Ramos (cell line): ENCODE data around the gene PLA2G7.
"Not testable (repeated sequence)": the region's sequence is repeated elsewhere in the genome, so short reads cannot be mapped to it uniquely, and the experiment has no call there.

Source experiments
- in situ Hi-C: fragments of 300-500 bp; cut with MboI; formaldehyde crosslinking; loops from one replicate; pipeline ENCODE4 v1.14.3; 2022; ENCODE audit warnings: low sequenced_read_pairs; ENCODE audit not compliant: unreplicated experiment

Gene PLA2G7

DNA sequence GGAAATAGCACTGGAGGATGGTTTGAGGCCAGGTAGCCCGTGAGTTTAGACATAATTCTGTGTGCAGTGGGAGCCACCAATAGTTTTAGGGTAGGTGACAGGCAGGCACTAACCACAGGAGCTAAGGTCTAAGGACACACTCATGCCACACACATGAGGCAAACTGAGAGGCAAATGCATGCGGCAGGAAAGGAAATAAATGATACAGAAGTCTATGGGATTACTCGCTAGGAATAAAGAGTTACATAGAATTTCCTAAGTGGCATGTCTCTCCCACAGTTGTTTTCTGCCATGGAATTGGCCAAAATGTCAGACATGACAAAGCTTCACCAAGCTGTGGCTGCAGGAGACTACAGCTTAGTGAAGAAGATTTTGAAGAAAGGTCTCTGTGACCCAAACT is 16.5 kb upstream of the PLA2G7 start:
- in situ Hi-C loops: no loop called here

DNA sequence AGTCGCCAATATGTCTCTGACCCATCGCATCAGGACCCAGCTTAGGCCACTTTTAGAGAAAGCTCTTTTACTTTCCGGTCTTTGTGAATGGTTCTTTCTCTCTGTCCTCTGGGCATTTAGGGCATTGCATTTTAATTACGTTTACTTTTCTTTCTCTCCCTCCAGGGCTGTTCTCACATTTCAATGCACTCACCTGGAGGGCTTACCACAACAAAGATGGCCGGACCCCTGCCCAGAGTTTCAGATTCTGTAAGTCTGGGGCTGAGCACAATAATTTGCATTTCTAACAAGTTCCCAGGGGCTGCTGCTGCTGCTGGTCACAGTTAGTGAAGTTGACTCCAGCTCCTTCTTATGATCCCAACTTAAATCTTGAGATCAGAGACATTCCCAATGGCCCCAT is 14.6 kb upstream of the PLA2G7 start:
- in situ Hi-C loops: no loop called here

- in situ Hi-C loops: no loop called here
Measured at GRCh38 chr6:46748940-46749503, 13.8 kb upstream of the PLA2G7 start.

DNA sequence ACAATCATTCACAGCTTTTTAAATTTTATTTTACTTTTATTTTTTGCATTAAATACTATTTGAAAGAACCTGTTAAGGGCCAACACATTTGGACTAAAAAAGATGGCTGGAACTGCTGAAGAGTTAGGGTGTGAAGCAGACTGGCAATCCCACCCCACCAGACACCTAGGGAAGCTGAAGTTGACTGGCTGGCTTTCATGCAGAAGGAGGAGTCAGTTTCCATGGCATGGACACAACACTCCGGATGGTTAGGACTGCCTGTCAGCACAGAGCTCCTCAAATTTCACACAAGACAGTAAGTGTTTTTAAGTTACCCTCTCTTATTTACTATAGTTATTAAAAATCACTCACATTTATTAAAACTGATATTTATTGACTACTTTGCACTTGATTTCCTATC is 11.5 kb upstream of the PLA2G7 start, which contains the start of gene ANKRD66:
Gene ANKRD66, plus strand, starts transcription at position 238 of the 400 bp plus-strand sequence. CDS start 5,016 bp downstream, outside the sequence.
- in situ Hi-C loops: no loop called here

DNA sequence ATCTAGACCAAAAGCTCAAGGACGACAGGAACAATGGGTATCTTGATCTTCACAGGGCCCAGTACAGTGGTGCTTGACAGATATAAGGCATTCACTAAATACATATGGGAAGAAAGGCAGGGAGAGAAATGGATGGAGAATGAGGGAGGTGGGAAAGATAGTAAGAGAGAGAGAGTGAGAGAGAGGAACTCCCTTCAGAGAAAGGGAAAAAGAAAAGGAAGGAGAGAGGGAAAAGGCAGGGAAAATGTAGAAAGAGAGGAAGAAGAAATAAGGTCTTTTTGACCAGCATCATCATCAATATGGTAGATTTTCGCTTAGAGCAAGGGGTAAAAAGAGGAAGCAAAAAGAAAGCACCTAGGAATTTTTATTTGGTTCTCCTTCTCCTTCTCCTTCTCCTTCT is 10.8 kb upstream of the PLA2G7 start:
- in situ Hi-C loops: no loop called here

DNA sequence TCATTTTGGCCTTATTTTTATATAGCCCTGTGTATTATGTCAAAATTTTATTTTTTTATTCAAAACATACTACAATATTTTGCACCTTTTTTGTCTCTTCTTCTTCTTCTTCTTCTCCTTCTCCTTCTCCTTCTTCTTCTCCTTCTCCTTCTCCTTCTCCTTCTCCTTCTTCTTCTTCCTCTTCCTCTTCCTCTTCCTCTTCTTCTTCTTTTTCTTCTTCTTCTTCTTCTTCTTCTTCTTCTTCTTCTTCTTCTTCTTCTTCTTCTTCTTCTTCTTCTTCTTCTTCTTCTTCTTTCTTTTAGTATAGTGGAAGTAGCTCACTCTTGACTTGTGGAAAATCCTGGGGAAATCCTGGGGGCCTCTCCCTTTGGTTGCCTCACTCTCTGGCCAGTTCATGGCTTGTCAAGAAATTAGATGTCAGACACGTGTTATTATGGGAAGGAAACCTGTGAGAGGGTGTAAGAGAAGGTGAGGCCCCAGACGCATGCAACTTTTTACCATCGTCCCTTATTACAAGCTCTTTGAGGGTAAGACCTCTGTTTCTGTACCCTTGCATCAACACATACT is 9.1 kb upstream of the PLA2G7 start:
- in situ Hi-C loops: not testable (repeated sequence)

GRCh38 chr6:46743425-46744158 is 8.4 kb upstream of the PLA2G7 start:
- in situ Hi-C loops: no loop called here

- in situ Hi-C loops: no loop called here
Measured at GRCh38 chr6:46741910-46742309, 6.7 kb upstream of the PLA2G7 start.

DNA sequence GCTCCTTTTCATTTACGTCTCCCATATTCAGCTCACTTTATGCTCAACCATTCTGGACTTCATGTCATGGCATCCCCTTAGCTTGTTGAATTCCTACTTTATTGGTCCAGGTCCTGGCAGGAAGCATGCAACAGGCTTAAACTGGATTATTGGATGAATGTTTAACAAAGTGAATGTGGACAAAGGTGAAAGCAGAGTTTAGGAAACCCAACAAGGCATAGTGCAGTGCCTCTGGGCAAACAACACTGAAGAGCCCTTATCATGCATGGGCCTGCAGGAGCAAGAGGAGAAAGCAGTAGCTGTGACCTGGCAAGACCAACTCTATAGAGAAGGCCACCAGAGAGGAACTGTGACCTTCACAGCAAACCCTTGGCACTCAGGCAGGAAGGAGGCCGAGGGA is 6.3 kb upstream of the PLA2G7 start:
- in situ Hi-C loops: no loop called here

- in situ Hi-C loops: no loop called here
Measured at GRCh38 chr6:46736906-46737305, 1.7 kb upstream of the PLA2G7 start.

- in situ Hi-C loops: no loop called here
Measured at GRCh38 chr6:46735720-46736031, 501 bp upstream of the PLA2G7 start.

- in situ Hi-C loops: no loop called here
Measured at GRCh38 chr6:46733341-46733801, 1.8 kb downstream of the PLA2G7 start.

DNA sequence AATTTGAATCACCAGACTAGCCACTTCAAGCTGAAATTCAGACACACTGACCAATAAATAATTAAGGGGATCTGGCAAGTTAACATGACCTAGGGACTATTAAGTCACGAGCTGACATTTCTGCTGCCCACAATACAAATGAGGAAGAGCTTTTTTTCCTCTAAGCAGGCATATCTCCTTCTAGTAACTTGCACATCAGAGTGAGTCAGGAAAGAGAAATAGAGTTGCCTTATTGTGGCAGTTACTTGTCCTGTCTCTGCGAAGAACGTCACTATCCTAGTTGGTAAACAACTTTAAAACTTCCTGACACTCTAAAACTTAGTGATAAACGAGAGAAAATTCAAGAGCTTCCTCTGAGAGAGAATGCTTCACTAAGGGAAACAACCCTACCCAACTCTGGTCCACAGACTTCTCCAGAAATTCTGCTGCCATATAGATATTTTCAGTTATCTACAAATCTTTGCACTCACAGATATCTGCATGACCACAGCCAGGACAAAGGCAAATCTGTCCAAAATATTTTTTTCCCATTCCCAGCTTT is 4.2 kb downstream of the PLA2G7 start:
- in situ Hi-C loops: no loop called here

DNA sequence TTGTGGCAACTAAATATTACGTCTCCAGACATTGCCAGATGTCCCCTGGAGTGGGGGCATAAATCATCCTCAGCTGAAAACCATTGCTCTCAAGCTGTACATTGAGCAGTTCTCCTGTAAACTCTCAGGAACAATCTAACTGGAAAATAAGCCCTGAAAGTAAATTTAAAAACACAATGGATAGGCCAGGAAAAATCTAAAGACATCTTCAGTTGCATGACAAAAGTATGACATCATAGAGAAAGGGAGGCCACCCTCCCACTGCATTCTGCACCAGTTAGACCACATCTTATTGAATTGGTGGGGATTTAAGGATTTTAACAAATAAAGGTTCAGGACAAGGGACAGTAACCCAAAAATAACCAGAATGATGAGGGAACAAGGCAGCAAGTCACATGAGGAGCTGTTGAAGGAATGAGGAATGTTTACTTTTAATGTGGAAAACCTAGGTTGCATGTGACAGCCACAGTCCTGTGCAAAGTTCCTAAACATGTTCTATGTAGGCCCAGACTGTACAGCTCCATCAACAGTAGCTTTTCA is 5.3 kb downstream of the PLA2G7 start:
- in situ Hi-C loops: no loop called here

GRCh38 chr6:46720401-46720800 is 14.8 kb downstream of the PLA2G7 start:
- in situ Hi-C loops: no loop called here

DNA sequence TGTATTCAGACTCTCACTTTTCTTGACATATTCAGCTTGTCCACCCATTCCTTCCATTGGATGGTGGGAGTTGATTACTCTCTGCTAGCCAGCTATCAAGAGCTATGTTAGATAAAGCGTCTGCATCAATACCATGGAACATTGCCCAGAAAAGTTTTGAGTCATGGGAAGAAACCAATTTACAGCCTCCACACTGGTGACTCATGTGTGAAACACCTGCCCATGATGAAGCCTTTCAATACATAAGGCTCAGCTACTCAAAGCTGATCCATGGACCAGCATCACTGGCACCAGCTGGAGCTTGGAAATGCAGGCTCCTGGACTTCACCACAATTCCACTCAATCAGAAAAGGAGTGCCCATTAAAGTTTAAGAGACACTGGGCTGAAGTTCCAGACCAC is 16.1 kb downstream of the PLA2G7 start:
- in situ Hi-C loops: no loop called here

DNA sequence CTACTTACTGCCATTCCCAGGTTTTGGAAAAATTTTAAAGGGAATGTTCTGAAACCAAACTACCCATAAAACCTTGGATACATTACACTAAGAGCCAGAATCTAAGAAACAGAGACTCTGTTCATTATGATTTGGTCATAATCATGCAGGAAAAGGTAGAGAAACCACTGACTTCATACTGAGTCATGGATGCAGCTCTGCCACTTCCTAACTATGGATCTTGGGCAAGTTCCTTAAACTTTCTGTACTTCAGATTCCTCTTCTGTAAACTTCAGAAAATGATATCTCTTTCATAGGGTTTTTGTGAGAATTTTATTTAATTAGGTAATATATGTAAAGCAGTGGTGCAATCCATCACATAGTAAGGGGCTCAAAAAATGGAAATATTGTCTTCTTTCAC is 20.0 kb downstream of the PLA2G7 start:
- in situ Hi-C loops: no loop called here

GRCh38 chr6:46711491-46711890 is 23.7 kb downstream of the PLA2G7 start:
- in situ Hi-C loops: no loop called here

DNA sequence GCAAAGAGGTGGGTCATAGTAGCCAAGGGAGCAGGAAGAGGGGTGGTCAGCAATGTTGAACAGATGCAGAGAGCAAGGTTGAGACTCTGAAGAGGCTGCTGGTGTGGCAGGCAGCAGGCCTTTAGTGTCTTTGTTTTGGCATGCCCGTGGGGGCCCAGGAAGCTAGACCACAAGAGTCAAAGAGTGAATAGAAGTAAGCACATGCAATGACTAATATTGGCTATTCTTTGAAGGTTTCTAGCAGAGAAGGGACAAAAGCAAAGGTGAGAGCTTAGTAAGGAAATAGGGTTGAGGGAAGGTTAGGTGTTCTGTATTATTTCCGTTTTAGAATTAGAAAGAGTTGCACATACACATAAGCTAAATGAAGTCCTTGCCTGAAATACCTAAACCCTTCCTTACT is 28.7 kb downstream of the PLA2G7 start:
- in situ Hi-C loops: no loop called here

DNA sequence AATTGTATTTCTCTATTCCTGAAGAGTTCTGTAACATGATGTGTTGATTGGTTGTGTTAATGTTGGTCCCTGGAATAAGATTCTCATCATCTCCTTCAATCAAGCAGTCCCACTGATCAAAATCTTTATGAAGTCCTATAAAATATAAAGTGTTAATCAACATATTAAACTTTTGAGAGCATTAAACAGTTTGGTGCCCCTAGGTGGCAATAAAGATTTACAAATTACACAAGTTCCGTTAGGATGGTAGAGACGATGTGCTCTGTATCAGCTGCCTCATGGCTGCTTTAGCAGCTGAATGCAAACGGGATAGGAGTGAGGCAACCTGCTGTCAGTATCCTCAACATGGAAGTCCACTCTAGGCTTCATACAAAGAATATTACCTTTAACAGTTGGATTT is 30.6 kb downstream of the PLA2G7 start:
- in situ Hi-C loops: no loop called here

DNA sequence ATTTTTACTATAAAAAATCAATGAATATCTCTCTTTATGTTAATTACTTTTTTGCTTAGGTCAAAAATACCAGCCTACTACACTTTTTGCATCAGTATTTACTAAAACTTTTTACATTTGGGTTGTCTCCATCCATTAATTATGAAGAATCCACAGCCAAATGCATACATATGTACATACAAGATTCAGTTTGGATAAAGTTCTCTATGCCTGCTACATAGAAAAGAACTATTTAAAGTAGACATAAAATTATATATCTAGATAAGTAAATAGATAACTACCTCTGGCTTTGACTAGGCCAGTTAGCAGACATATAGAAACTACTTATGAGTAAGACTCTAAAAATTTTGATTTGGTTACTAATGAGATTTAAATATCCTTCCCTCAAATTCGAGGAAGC is 35.2 kb downstream of the PLA2G7 start:
- in situ Hi-C loops: no loop called here
